ENCODE data around the gene LRRC63. TPM values are rescaled to one million over a fixed set of nuclear protein-coding genes. Genes with fewer than 3 reads are reported as not detected.

Gene LRRC63
- total RNA-seq, 3 donors from 2014 or later, result 0.15 to 0.33 (median 0.16) TPM

DNA sequence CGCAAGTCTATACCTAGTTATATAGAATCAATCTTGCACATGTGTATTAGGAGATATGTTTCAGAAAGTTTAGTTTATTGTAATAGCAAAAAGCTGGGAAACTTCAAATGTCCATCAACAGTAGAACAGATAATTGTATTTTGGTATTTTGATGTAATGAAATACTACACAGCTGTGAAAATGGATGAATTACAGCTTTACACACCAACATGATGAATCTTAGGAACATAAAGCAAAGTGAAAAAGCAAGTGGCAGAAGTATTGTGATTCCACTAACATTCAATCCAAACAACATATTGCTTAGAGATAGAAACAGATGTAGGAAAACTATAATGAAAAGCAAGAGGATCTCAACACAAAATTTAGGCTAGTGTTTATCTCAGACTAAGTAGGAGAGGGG is 102.9 kb downstream of the LRRC63 start:
- Histone ChIP-seq H3K4me3 (no peak overlapping the region), H3K27ac (no peak overlapping the region), H3K36me3 (no peaks in the 10 kb centered on the region), H3K9me3 (no peaks in the 10 kb centered on the region), H3K4me1 (no peaks in the 10 kb centered on the region), H3K27me3 (no peaks in the 10 kb centered on the region)
- DNase-seq (ENCODE audit: low spot score in 2 of 2), result no peak
- TF ChIP-seq POLR2AphosphoS5 (IDR thresholded peaks at IDR 0.05) (no peak), POLR2A (IDR thresholded peaks at IDR 0.05) (no peak)
- TF ChIP-seq, protein P1, sequence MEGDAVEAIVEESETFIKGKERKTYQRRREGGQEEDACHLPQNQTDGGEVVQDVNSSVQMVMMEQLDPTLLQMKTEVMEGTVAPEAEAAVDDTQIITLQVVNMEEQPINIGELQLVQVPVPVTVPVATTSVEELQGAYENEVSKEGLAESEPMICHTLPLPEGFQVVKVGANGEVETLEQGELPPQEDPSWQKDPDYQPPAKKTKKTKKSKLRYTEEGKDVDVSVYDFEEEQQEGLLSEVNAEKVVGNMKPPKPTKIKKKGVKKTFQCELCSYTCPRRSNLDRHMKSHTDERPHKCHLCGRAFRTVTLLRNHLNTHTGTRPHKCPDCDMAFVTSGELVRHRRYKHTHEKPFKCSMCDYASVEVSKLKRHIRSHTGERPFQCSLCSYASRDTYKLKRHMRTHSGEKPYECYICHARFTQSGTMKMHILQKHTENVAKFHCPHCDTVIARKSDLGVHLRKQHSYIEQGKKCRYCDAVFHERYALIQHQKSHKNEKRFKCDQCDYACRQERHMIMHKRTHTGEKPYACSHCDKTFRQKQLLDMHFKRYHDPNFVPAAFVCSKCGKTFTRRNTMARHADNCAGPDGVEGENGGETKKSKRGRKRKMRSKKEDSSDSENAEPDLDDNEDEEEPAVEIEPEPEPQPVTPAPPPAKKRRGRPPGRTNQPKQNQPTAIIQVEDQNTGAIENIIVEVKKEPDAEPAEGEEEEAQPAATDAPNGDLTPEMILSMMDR (IDR thresholded peaks at IDR 0.05), result no peak
- intact Hi-C loops (cut with DNase I; ENCODE audit: low total_unique reads), result no loop called here

DNA sequence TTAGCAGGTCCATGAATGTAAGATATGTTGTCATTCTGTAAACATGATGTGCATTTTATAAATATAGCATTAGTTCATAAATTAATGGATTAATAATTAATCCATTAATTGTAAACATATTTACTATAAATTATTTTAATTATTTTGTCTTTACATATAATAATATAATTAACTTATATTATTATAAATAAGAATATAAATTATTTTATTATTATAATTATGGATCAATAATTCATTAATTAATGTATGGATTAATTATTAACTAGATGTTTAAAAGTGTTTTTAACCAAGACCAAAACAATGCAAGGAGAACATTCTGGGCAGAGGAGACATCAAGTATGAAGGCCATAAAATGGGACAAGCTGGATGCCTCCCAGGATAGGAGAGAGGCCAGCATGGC is 103.3 kb downstream of the LRRC63 start:
- Histone ChIP-seq H3K27me3 (no peaks in the 10 kb centered on the region), H3K36me3 (no peaks in the 10 kb centered on the region), H3K4me1 (no peaks in the 10 kb centered on the region), H3K4me3 (no peak overlapping the region), H3K9me3 (no peaks in the 10 kb centered on the region), H3K27ac (no peak overlapping the region)
- intact Hi-C loops (cut with DNase I; ENCODE audit: low total_unique reads), result no loop called here
- TF ChIP-seq POLR2AphosphoS5 (IDR thresholded peaks at IDR 0.05), result no peak
- TF ChIP-seq POLR2A (IDR thresholded peaks at IDR 0.05), result no peak
- TF ChIP-seq, protein P1 (IDR thresholded peaks at IDR 0.05), result no peak
- no peak for DNase-seq (ENCODE audit: low spot score in 2 of 2)

DNA sequence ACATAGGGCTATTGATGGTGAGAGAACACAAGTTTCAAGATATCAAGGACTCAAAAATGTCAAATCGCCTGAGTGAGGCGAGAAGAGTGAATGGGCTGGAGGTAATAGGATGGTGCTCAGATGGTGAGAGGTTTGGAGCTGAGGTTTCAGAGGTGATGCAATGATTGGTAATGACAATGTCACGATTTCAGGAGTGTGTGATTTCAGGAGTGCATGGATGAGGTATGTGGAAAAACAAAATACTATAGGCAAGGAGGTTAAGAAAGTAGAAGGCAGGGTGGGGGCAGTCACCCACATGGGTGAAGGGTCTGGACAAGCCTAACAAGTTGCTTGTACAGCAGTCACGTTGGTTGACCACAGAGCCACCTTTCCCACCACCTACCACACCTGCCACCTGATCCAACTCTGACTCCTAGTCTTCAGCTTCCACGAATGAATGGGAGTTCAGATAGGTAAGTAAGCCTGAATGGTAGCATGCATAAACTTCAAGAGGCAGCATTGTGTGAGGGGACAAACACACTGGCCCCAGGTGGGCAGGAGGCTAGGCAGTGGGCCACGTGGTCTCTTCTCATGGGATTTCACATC is 103.9 kb downstream of the LRRC63 start:
- no peak overlapping the region for H3K27ac ChIP-seq
- intact Hi-C loops (cut with DNase I; ENCODE audit: low total_unique reads), result no loop called here
- no peaks in the 10 kb centered on the region for H3K4me1 ChIP-seq

DNA sequence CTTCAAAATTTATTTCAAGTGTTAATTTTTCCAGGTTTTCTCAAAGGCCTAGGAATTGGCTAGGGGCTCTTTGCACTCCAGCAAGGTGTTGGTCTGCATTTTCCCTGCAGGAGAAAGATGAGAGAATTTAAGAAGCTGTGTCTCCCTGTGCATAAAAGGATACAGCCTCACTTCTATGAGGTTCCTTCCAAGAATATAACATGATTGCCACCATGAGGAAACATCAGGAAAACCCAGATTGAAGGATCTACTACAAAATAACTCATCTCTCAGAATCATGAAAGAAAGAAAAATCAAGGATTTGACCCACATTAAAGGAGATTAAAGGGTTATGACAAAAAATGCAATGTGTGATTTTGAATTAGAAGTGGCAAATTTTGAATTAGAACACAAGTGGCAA is 105.4 kb downstream of the LRRC63 start:
- no peaks in the 10 kb centered on the region for H3K27me3 ChIP-seq
- no peaks in the 10 kb centered on the region for H3K9me3 ChIP-seq
- no peak for DNase-seq (ENCODE audit: low spot score in 2 of 2)
- intact Hi-C loops (cut with DNase I; ENCODE audit: low total_unique reads), result no loop called here
- no peak overlapping the region for H3K27ac ChIP-seq
- no peaks in the 10 kb centered on the region for H3K36me3 ChIP-seq
- TF ChIP-seq POLR2A (IDR thresholded peaks at IDR 0.05), result no peak
- no peak for TF ChIP-seq POLR2AphosphoS5 (IDR thresholded peaks at IDR 0.05)
- TF ChIP-seq, protein P1 (IDR thresholded peaks at IDR 0.05), result no peak
- H3K4me1 ChIP-seq, result no peaks in the 10 kb centered on the region
- H3K4me3 ChIP-seq, result no peak overlapping the region

More for the DNA sequence above, 103.9 kb downstream of the LRRC63 start:
- H3K27me3 ChIP-seq, result no peaks in the 10 kb centered on the region
- H3K4me3 ChIP-seq, result no peak overlapping the region
- no peaks in the 10 kb centered on the region for H3K9me3 ChIP-seq
- no peak for TF ChIP-seq POLR2A (IDR thresholded peaks at IDR 0.05)
- TF ChIP-seq POLR2AphosphoS5 (IDR thresholded peaks at IDR 0.05), result no peak
- TF ChIP-seq, protein P1 (IDR thresholded peaks at IDR 0.05), result no peak
- no peak for DNase-seq (ENCODE audit: low spot score in 2 of 2)
- no peaks in the 10 kb centered on the region for H3K36me3 ChIP-seq

DNA sequence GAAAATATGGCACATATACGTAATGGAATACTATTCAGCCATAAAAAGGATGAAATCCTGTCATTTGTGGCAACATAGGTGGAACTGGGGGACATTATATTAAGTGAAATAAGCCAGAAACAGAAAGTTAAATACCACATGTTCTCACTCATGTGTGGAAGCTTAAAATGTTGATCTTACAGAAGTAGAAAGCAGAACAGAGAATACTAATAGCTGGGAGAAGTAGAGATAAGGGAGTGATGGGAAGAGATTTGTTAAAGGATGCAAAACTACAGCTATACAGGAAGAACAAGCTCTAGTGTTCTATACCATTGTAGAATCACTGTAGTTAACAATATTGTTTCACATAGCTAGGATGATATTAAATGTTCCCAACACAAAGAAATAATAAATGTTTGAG is 107.3 kb downstream of the LRRC63 start:
- intact Hi-C loops (cut with DNase I; ENCODE audit: low total_unique reads), result no loop called here
- H3K9me3 ChIP-seq, result no peaks in the 10 kb centered on the region
- no peak for DNase-seq (ENCODE audit: low spot score in 2 of 2)
- TF ChIP-seq, protein P1 (IDR thresholded peaks at IDR 0.05), result no peak
- TF ChIP-seq POLR2A (IDR thresholded peaks at IDR 0.05), result no peak
- TF ChIP-seq POLR2AphosphoS5 (IDR thresholded peaks at IDR 0.05), result no peak
- no peak overlapping the region for H3K4me3 ChIP-seq
- H3K27ac ChIP-seq, result no peak overlapping the region
- no peaks in the 10 kb centered on the region for H3K27me3 ChIP-seq
- no peaks in the 10 kb centered on the region for H3K36me3 ChIP-seq
- H3K4me1 ChIP-seq, result no peaks in the 10 kb centered on the region
